22Rv1 (cell line): ENCODE measurements around the gene DCDC1.

Source experiments
- H3K27ac ChIP-seq: fragments of 450-650 bp; 2 replicates; pipeline ENCODE4 v1.5.1; 2017
- CTCF ChIP-seq: fragments of 450-650 bp; IDR thresholded peaks from 2 replicates; pipeline ENCODE4 v1.5.1; 2017; ENCODE audit warnings: mild to moderate bottlenecking
- ZFX ChIP-seq: fragments of 450-650 bp; IDR thresholded peaks from 2 replicates; pipeline ENCODE4 v1.6.1; 2017; ENCODE audit warnings: antibody characterized with exemption, borderline replicate concordance

DCDC1 gene

GRCh38 chr11:30861064-30861463, 508.5 kb downstream of the DCDC1 start:
- H3K27ac ChIP-seq: no peak overlapping the region
- TF ChIP-seq ZFX: no peak

DNA sequence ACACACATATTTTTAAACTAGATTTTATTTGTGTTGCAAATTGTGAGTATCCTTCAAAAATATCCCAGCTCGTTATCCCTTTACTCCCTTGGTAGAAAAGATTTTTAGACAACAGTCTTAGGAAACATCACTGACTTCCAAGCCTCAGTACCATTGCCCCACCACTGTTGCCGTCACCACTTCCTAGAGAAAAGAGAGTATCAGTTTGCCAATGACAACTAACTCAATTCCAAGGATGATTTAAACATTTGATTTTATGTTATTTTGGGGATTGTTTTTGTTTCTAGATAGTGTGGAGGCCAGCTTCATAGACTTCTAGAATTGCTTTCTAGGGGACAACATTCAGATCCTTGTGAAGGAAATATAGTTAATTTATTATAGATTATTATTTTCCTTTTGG, 509.4 kb downstream of the DCDC1 start:
- TF ChIP-seq ZFX (no peak), CTCF (no peak)
- H3K27ac ChIP-seq: no peak overlapping the region

- no peak overlapping the region for H3K27ac ChIP-seq
- TF ChIP-seq ZFX (no peak), CTCF (no peak)
These were observed 509.9 kb downstream of the DCDC1 start for GRCh38 chr11:30859669-30860068.

- TF ChIP-seq CTCF (peak; percentile 46), ZFX (no peak)
- H3K27ac ChIP-seq: no peak overlapping the region
These were observed 514.0 kb downstream of the DCDC1 start for GRCh38 chr11:30855383-30856006.

DNA sequence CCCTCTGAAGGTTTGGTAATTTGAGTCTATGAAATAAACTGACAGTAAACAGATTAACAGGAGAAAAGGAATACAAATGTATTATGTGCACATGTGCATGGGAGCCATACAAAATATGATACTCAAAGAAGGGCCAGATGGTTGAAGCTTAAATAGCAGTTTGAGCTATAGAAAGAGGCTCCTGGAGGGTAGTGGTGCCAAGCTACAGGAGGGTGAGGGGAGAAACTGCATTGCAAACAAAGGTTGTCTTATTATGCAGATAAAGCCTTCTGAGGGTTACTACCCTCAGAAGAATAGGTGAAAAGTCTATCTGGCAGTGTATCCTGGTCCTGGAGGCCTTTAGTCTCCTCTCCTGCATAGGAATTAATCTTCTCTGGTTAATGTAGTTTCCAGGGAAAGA, 516.1 kb downstream of the DCDC1 start:
- TF ChIP-seq ZFX (no peak), CTCF (no peak)
- no peak overlapping the region for H3K27ac ChIP-seq

GRCh38 chr11:30852645-30853044, 516.9 kb downstream of the DCDC1 start:
- H3K27ac ChIP-seq: no peak overlapping the region
- TF ChIP-seq ZFX (no peak), CTCF (no peak)

DNA sequence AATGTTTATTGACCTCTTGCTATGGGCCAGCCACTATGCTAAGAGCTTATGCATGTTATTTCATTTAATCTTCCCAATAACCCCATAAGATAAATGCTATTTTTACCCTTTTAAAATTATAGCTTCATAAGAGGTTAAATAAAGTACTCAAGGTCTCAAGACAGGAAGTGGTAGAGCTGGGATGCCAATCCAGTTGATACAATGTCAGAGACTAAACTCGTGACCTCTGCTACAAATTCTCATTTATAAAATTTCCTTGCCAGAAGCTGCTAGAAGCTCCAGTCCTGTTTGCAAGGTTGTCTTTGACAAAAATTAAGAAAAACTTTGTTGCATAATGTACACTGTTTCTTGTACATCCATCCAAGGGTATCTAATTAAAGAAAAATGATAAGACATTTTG, 517.4 kb downstream of the DCDC1 start:
- no peak overlapping the region for H3K27ac ChIP-seq
- TF ChIP-seq CTCF (no peak), ZFX (no peak)

DNA sequence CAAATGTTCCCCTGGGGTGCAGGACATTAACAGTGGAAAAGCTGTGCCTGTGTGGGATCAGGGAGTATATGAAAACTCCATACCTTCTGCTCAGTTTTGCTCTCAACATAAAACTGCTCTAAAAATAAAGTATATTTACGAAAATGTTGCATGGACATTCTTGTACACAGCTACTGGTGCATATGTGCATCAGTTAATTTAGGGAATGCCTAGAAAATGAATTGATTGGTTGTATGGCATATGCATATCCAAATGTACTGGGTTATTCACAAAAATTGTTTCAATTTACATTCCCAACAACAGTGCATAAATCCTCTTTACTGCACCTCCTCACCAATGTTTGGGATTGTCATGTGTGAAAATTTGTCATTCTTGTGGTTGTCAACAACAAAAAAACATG, 532.3 kb downstream of the DCDC1 start:
- TF ChIP-seq CTCF: no peak
- no peak for TF ChIP-seq ZFX
- H3K27ac ChIP-seq: no peak overlapping the region
